HL-60 (cell line): ENCODE measurements around the gene CHRD.

Experiments used
- POLR2AphosphoS5 ChIP-seq: IDR thresholded peaks from 2 replicates; pipeline ENCODE4 v1.6.1; 2012; ENCODE audit warnings: low read depth
- REST ChIP-seq: IDR thresholded peaks from 2 replicates; pipeline ENCODE4 v1.6.1; 2012; ENCODE audit warnings: low read depth; ENCODE audit not compliant: insufficient replicate concordance
- SPI1 ChIP-seq: IDR thresholded peaks from 2 replicates; pipeline ENCODE4 v1.6.1; 2012; ENCODE audit warnings: low read depth, mild to moderate bottlenecking, borderline replicate concordance
- TF ChIP-seq, protein P1 (sequence below): IDR thresholded peaks from one replicate; pipeline ENCODE4 v1.5.1; 2011; ENCODE audit warnings: low read length, control low read depth, inconsistent platforms; ENCODE audit not compliant: insufficient read depth

GRCh38 chr3:184335661-184336546 lies 44.0 kb upstream of the CHRD start:
- TF ChIP-seq, protein P1, sequence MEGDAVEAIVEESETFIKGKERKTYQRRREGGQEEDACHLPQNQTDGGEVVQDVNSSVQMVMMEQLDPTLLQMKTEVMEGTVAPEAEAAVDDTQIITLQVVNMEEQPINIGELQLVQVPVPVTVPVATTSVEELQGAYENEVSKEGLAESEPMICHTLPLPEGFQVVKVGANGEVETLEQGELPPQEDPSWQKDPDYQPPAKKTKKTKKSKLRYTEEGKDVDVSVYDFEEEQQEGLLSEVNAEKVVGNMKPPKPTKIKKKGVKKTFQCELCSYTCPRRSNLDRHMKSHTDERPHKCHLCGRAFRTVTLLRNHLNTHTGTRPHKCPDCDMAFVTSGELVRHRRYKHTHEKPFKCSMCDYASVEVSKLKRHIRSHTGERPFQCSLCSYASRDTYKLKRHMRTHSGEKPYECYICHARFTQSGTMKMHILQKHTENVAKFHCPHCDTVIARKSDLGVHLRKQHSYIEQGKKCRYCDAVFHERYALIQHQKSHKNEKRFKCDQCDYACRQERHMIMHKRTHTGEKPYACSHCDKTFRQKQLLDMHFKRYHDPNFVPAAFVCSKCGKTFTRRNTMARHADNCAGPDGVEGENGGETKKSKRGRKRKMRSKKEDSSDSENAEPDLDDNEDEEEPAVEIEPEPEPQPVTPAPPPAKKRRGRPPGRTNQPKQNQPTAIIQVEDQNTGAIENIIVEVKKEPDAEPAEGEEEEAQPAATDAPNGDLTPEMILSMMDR: no peak
- TF ChIP-seq POLR2AphosphoS5: no peak; the same call in none of the 2 replicates
- TF ChIP-seq REST: no peak
- no peak for TF ChIP-seq SPI1
